Upper lobe of left lung (tissue), 6 donors: ENCODE results near the gene ARID1B. TPM values are rescaled to one million over a fixed set of nuclear protein-coding genes. Genes with fewer than 3 reads are reported as not detected.

ENCODE experiments used
- ATAC-seq, 2 donors: fragments of 200-7000 bp; cut with Tn5 transposase; one replicate each; pipeline ENCODE4 v1.9.1; 2022; ENCODE audit warnings: mild to moderate bottlenecking in 2 of 2, moderate library complexity in 2 of 2; ENCODE audit not compliant: low FRiP score in 2 of 2
- DNase-seq, 2 donors: peaks; one replicate each; pipeline ENCODE4 v3.0.0-alpha.2; 2019 to 2020
- H3K27ac ChIP-seq, 4 donors: fragments of 200-600 bp; sonication (generic); one replicate each; pipeline ENCODE4 v1.5.1; 2016 to 2019
- H3K27me3 ChIP-seq, 4 donors: fragments of 200-600 bp; sonication (generic); one replicate each; pipeline ENCODE4 v1.5.1; 2017 to 2019
- H3K36me3 ChIP-seq, 4 donors: fragments of 200-600 bp; sonication (generic); one replicate each; pipeline ENCODE4 v1.5.1; 2016 to 2019
- H3K4me1 ChIP-seq, 4 donors: fragments of 200-600 bp; sonication (generic); one replicate each; pipeline ENCODE4 v1.5.1; 2018 to 2019
- H3K4me3 ChIP-seq, 4 donors: fragments of 200-600 bp; sonication (generic); one replicate each; pipeline ENCODE4 v1.5.1; 2017 to 2019; ENCODE audit warnings: mild to moderate bottlenecking in 2 of 4, moderate library complexity in 1 of 4
- H3K9me3 ChIP-seq, 4 donors: fragments of 200-600 bp; sonication (generic); one replicate each; pipeline ENCODE4 v1.5.1; 2018 to 2019
- EP300 ChIP-seq, 4 donors: sonication (generic); formaldehyde crosslinking; IDR thresholded peaks; one replicate each; pipeline ENCODE4 v1.5.1; 2017; ENCODE audit warnings: antibody characterized with exemption in 4 of 4, control low read depth in 2 of 4
- POLR2A ChIP-seq, 4 donors: fragments of 450-650 bp; IDR thresholded peaks; one replicate each; pipeline ENCODE4 v1.5.1; 2016 to 2017; ENCODE audit warnings: antibody characterized with exemption in 4 of 4, mild to moderate bottlenecking in 2 of 4
- POLR2AphosphoS5 ChIP-seq, 2 donors: sonication (generic); formaldehyde crosslinking; IDR thresholded peaks; one replicate each; pipeline ENCODE4 v1.5.1; 2017; ENCODE audit warnings: antibody characterized with exemption in 2 of 2
- WGBS, 2 donors: methylation state at CpG; one replicate each; pipeline ENCODE4 v1.1.5; 2017 to 2018; 5-methylcytosine and 5-hydroxymethylcytosine counted together
- total RNA-seq, 6 donors: library from RNA; depleted of rRNA in 4 of 6; stranded (reverse); fragments of >200 nt in 4 of 6; gene quantifications; one replicate each; pipeline versions ENCODE4 v1.1.0 to v1.2.1, GENCODE V29; 2016 to 2021
- TF ChIP-seq, protein P1 (sequence below), 6 experiments: fragments of 450-650 bp in 4 of 6; fragments of 200-600 bp in 2 of 6; sonication (generic) in 2 of 6; IDR thresholded peaks; one replicate each; pipeline ENCODE4 v1.5.1; 2016 to 2019; ENCODE audit warnings: antibody characterized with exemption in 6 of 6
- donor health status: DM: no; HTN: no; CAD: no; lungs with moderate emphysema.
- donor health status: DM: no; HTN: yes; CAD: no; lungs with severe emphysema.

Gene ARID1B
- total RNA-seq, 6 donors from 2014 or later, result 66.4 to 168 (median 109) TPM

DNA sequence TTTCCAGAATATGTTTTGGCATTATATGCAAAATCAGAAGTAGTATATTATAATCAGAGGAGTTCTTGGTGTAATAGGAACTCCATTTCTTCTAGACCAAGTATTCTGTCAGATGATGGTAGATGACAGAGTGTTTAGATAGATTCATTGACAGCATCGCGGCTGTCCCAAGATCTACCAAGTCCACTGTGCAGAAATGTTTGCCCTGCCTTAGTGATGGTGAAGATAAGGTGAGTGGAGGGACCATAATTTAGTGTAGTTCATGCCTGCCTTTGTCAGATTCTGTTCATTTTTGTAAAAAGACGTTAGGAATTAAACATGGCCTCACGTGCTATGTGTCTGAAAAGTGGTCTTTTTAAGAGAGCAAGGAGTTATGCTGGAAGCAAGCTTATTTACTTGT, 270.1 kb downstream of the ARID1B start:
- H3K36me3 ChIP-seq, result no peaks in the 10 kb centered on the region
- DNase-seq, result no peak
- no peaks in the 10 kb centered on the region for H3K27me3 ChIP-seq
- TF ChIP-seq, protein P1, sequence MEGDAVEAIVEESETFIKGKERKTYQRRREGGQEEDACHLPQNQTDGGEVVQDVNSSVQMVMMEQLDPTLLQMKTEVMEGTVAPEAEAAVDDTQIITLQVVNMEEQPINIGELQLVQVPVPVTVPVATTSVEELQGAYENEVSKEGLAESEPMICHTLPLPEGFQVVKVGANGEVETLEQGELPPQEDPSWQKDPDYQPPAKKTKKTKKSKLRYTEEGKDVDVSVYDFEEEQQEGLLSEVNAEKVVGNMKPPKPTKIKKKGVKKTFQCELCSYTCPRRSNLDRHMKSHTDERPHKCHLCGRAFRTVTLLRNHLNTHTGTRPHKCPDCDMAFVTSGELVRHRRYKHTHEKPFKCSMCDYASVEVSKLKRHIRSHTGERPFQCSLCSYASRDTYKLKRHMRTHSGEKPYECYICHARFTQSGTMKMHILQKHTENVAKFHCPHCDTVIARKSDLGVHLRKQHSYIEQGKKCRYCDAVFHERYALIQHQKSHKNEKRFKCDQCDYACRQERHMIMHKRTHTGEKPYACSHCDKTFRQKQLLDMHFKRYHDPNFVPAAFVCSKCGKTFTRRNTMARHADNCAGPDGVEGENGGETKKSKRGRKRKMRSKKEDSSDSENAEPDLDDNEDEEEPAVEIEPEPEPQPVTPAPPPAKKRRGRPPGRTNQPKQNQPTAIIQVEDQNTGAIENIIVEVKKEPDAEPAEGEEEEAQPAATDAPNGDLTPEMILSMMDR (IDR thresholded peaks at IDR 0.05), result no peak
- TF ChIP-seq POLR2A (IDR thresholded peaks at IDR 0.05) (no peak), EP300 (IDR thresholded peaks at IDR 0.05) (no peak), POLR2AphosphoS5 (IDR thresholded peaks at IDR 0.05) (no peak)
- WGBS, 2 donors, result 85 to 86% methylated on average over 4 of the region's 4 CpGs
- no peaks in the 10 kb centered on the region for H3K9me3 ChIP-seq
- ATAC-seq, result no peak
- peaks cover 0 to 16% (median 9%) of the 10 kb centered on the region in 4 donors for H3K4me1 ChIP-seq
- no peak overlapping the region for H3K4me3 ChIP-seq
- no peak overlapping the region for H3K27ac ChIP-seq

DNA sequence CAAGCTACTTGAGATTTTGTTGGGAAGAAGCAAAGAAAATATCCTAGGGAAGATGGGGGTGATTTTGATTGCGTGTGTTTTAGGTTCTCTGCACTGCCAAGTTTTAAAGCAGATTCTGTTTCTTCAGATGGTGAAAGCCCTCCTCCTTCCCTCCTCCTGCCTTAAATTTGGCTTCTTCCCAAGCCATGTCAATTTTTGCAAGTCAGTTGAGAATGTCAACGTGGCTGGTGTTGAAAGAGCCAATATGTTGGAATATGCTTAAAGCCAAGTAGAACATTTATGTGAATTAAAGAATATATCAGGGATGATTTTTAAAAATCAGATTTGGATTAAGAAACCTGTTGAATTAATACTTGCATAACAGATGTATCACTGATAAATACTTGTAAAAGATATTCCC, 270.8 kb downstream of the ARID1B start:
- 34 to 48% methylated on average over 2 of the region's 2 CpGs for WGBS, 2 donors
- Histone ChIP-seq H3K27ac (no peak overlapping the region), H3K27me3 (no peaks in the 10 kb centered on the region), H3K4me3 (no peak overlapping the region), H3K4me1 (peaks cover 0 to 16% (median 9%) of the 10 kb centered on the region in 4 donors), H3K36me3 (no peaks in the 10 kb centered on the region), H3K9me3 (no peaks in the 10 kb centered on the region)
- no peak for DNase-seq
- no peak for ATAC-seq
- TF ChIP-seq EP300 (IDR thresholded peaks at IDR 0.05) (no peak), POLR2A (IDR thresholded peaks at IDR 0.05) (no peak), POLR2AphosphoS5 (IDR thresholded peaks at IDR 0.05) (no peak)
- TF ChIP-seq, protein P1 (IDR thresholded peaks at IDR 0.05), result no peak

DNA sequence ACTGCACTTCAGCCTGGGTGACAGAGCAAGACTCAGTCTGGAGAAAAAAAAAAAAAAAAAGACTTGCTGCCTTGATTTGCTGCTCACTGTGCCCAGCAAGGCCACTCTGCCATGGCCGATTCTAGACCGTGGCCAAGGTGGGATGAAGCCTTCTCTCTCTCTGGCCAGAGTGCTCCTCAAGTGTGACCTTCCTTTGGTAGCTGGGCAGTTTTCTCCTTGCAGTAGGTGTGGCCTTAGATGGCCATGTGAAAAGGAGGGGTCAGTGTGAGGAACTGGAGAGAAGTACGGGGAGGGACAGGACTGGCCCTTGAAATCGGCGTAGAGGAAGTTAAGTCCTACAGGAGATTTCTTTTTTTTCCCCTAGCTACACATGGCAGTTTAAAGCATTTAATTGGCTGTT, 272.0 kb downstream of the ARID1B start:
- no peaks in the 10 kb centered on the region for H3K9me3 ChIP-seq
- ATAC-seq (peak; percentile 80 to 87), DNase-seq (peak in 1 of 2 donors; percentile 80)
- no peaks in the 10 kb centered on the region for H3K36me3 ChIP-seq
- 58 to 68% methylated on average over 5 of the region's 5 CpGs for WGBS, 2 donors
- H3K27me3 ChIP-seq, result no peaks in the 10 kb centered on the region
- no peak overlapping the region for H3K4me3 ChIP-seq
- no peak overlapping the region for H3K27ac ChIP-seq
- TF ChIP-seq, protein P1 (IDR thresholded peaks at IDR 0.05), result no peak
- peak in 1 of 2 donors; percentile 11 for TF ChIP-seq POLR2AphosphoS5 (IDR thresholded peaks at IDR 0.05)
- H3K4me1 ChIP-seq, result peaks cover 0 to 16% (median 9%) of the 10 kb centered on the region in 4 donors

DNA sequence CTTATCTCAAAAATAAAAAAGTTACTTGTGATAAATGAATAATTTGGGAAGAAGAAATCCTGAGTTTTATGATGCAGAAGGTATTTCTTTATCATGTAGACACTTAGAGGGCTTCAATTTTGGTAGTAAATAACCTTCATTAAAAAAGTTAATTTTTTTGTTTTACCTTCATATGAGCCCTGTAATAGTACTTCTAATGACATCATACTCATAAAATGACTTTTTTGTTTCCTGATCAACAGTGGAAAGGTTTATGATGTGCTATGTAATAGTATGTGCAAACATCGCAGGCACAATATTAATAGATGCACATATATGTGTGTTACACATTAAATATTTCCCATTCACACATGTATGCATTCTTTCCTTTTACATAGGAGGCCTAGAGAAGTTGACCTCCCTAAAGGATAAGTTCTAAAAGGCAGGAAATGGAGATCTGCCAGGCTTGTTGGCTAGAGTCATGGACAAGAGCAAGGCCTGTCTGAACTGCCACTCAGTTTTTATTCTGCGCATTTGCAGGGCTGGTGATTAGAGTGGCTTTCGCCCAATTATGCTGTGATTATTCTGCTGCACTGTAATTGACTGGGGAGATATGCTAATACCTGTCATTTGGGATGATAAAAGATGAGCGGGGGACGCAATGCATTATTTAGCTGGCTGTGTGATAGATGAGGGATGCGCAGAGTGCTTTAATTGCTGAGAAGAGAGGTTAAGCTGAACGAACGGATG, 273.5 kb downstream of the ARID1B start:
- H3K4me1 ChIP-seq, result peaks cover 0 to 16% (median 9%) of the 10 kb centered on the region in 4 donors
- no peak for ATAC-seq
- TF ChIP-seq, protein P1 (IDR thresholded peaks at IDR 0.05), result no peak
- no peak for TF ChIP-seq POLR2A (IDR thresholded peaks at IDR 0.05)
- TF ChIP-seq POLR2AphosphoS5 (IDR thresholded peaks at IDR 0.05), result no peak
- TF ChIP-seq EP300 (IDR thresholded peaks at IDR 0.05), result no peak
- 80 to 85% methylated on average over 8 of the region's 8 CpGs for WGBS, 2 donors
- H3K4me3 ChIP-seq, result no peak overlapping the region
- no peaks in the 10 kb centered on the region for H3K27me3 ChIP-seq
- H3K27ac ChIP-seq, result no peak overlapping the region
- H3K36me3 ChIP-seq, result no peaks in the 10 kb centered on the region
- DNase-seq, result no peak
- no peaks in the 10 kb centered on the region for H3K9me3 ChIP-seq

DNA sequence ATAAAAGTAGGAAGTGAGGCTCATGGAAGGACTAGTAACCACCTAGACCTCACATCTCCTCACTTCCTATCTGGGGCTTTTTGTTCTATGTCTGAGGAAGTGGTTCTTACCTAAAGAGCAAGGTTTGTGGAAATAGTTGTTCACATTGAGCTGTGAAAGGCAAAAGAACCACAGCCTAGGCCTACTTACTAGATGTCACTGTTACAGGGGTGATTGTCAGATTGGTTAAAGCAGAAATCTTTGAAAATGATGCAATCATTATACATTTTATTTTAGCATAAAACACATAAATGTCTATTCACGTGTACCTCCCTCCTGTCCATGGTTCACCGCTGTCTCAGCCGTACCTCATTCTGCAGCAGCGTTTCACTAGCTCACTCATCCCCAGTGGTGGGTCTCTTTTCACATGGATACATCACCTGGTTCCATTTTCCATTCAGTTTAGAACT, 277.4 kb downstream of the ARID1B start:
- DNase-seq (no peak), ATAC-seq (peak in 1 of 2 donors; percentile 29)
- TF ChIP-seq POLR2AphosphoS5 (IDR thresholded peaks at IDR 0.05) (no peak), EP300 (IDR thresholded peaks at IDR 0.05) (no peak), POLR2A (IDR thresholded peaks at IDR 0.05) (no peak)
- TF ChIP-seq, protein P1 (IDR thresholded peaks at IDR 0.05), result no peak
- WGBS, 2 donors, result 76 to 92% methylated on average over 4 of the region's 4 CpGs
- H3K36me3 ChIP-seq, result no peaks in the 10 kb centered on the region
- H3K27ac ChIP-seq, result peak overlapping the region in 1 of 4 donors; percentile 46
- no peaks in the 10 kb centered on the region for H3K27me3 ChIP-seq
- H3K9me3 ChIP-seq, result no peaks in the 10 kb centered on the region
- peaks cover 2 to 6% (median 5%) of the 10 kb centered on the region in 4 donors for H3K4me1 ChIP-seq
- H3K4me3 ChIP-seq, result no peak overlapping the region
